ENCODE results near the gene DTHD1.

Gene DTHD1

DNA sequence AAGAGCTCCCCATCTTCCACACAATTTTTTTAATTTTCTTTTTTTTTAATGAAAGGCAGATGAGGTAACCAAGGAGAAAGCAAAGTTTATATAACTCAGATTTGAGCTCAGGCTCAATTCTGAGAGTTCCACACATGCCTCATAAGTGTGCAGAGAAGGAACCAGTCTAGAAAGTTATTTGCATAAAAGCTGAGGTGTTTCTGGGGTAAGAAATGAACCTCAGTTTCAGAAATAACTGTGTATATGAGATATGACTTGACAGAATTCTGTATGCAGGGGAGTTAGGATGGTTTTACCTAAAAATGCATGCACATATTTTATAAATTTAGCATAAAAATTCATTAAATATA lies 51.3 kb downstream of the DTHD1 start:
- no peak overlapping the region for H3K4me3 ChIP-seq
- H3K27me3 ChIP-seq: no peaks in the 10 kb centered on the region
- no peaks in the 10 kb centered on the region for H4K20me1 ChIP-seq
- peaks cover 6 to 47% (median 21%) of the 10 kb centered on the region in 10 experiments; a peak in 18 of 20 replicates for H3K4me1 ChIP-seq
- no peak overlapping the region for H3K9ac ChIP-seq
- no peak for TF ChIP-seq Cebpa-rat (IDR thresholded peaks at IDR 0.05)
- H3K4me2 ChIP-seq: peak overlapping the region in 2 of 11 experiments; percentile 12 to 43; a peak in 3 of 22 replicates
- no peaks in the 10 kb centered on the region for H3K36me3 ChIP-seq
- peaks cover 0 to 8% (median 0%) of the 10 kb centered on the region in 11 experiments; a peak in 2 of 22 replicates for H3K9me3 ChIP-seq (replicated peaks in 1 of 11)
- no peak overlapping the region for H3K27ac ChIP-seq

DNA sequence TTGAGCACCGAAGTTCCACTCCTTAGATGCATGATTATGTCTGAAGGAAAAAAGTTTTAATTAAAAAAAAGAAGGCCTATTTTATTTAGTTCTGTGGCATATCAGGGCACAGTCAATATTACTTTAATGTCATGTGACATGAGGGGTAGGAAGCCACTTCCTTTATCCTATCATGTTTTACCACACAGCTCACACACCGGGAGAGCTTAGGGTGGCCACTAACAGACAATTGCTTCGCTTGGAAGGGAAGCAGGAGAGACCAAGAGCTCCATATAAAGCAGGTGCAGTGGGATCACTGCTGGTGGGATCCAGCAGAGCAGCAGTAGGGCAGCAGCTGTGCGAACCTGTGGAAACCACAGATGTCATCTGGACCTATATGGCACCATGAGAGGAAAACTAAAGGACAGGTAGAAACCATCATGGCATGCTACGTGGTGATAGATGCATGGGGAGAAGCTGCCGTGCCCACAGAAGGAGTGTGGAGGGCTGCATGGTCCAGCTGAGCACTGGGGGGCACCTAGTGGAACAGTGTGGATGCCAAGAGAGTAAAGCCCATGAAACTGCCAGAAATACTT lies 52.0 kb downstream of the DTHD1 start:
- Histone ChIP-seq H3K4me3 (no peak overlapping the region), H3K27me3 (no peaks in the 10 kb centered on the region), H4K20me1 (no peaks in the 10 kb centered on the region), H3K4me1 (peaks cover 6 to 47% (median 24%) of the 10 kb centered on the region in 10 experiments; a peak in 18 of 20 replicates), H3K9me3 (replicated peaks in 1 of 11) (peaks cover 0 to 8% (median 0%) of the 10 kb centered on the region in 11 experiments; a peak in 2 of 22 replicates), H3K4me2 (peak overlapping the region; percentile 2 to 59 (median 29); a peak in 15 of 22 replicates), H3K9ac (no peak overlapping the region), H3K27ac (no peak overlapping the region), H3K36me3 (no peaks in the 10 kb centered on the region)
- no peak for TF ChIP-seq Cebpa-rat (IDR thresholded peaks at IDR 0.05)

DNA sequence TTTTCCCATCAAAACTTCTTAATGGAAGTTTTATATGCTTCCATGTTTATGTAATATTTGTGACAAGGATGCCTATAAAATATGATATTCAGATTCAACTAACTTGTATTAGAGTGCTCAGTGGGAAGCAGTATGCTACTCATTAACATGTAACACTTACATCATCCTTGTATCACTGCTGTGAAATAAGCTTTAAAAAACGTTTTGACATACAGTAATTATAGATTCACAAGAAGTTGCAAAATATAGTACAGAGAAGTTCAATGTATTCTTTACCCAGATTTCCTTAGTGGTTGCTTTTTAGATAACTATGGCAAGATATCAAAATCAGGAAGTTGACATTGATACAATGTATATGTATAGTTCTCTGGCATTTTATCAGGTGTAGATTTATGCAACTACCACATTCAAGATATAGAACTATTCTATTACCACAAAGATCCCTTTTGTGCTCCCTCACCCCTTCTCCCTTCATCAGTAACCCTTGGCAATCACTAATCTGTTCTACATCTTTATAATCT lies 56.3 kb downstream of the DTHD1 start:
- TF ChIP-seq Cebpa-rat (IDR thresholded peaks at IDR 0.05): no peak
- no peaks in the 10 kb centered on the region for H3K36me3 ChIP-seq
- H3K4me1 ChIP-seq: peaks cover 6 to 34% (median 25%) of the 10 kb centered on the region in 10 experiments; a peak in 18 of 20 replicates
- H3K4me3 ChIP-seq: no peak overlapping the region
- H3K27me3 ChIP-seq: no peaks in the 10 kb centered on the region
- no peaks in the 10 kb centered on the region for H4K20me1 ChIP-seq
- H3K9ac ChIP-seq: no peak overlapping the region
- H3K4me2 ChIP-seq: peak overlapping the region in 7 of 11 experiments; percentile 16 to 72 (median 58); a peak in 10 of 22 replicates
- 0 out of 22 replicates have a peak, but pooled peaks cover 0 to 2% (median 0%) of the 10 kb centered on the region in 11 experiments for H3K9me3 ChIP-seq (replicated peaks in 1 of 11)
- peak overlapping the region in 1 of 11 experiments; percentile 1; a peak in 1 of 22 replicates for H3K27ac ChIP-seq

DNA sequence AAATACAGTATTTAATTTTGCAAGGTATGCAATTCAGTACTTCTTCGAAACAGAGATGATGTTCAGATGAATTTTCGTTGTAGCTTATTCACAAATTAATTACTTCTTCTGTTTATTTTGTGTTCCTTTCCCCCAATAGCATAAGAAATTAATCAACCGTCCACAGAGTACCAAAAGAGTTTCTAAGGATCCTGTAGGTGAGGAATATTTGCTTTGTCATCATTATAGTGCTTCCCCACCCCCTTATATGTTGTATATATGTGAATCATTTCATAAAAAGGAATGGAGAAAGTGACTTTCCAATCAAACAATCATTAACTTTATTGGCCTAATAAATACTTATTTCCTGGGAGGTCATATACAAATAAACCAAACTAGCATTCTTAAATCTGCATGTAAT lies 57.6 kb downstream of the DTHD1 start:
- Histone ChIP-seq H4K20me1 (no peaks in the 10 kb centered on the region), H3K9ac (no peak overlapping the region), H3K27ac (no peak overlapping the region), H3K4me2 (peak overlapping the region in 1 of 11 experiments; percentile 58; a peak in 1 of 22 replicates), H3K4me1 (peaks cover 8 to 36% (median 28%) of the 10 kb centered on the region in 10 experiments), H3K4me3 (no peak overlapping the region), H3K27me3 (no peaks in the 10 kb centered on the region), H3K9me3 (replicated peaks in 1 of 11) (0 out of 22 replicates have a peak, but pooled peaks cover 0 to 2% (median 0%) of the 10 kb centered on the region in 11 experiments), H3K36me3 (no peaks in the 10 kb centered on the region)
- TF ChIP-seq Cebpa-rat (IDR thresholded peaks at IDR 0.05): no peak

DNA sequence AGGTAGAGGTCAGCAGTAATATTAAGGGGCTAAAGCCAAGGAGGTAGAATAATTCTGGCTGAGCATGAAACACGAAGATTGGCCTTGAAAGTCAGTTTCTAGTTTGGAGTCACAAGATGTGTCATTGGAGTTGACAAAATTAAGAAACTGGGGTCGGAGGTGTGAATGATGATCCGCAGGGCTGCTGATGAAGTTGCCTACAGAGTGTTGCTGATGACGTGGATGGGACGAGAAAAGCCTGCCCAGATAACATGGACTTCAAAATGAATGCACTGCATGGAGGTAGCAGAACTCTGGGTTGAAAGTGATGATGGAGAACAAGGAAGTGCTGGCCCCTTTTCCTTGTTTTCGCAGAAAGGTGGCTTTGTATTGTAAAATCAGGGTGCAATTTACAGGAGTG lies 60.5 kb downstream of the DTHD1 start:
- Histone ChIP-seq H3K27me3 (no peaks in the 10 kb centered on the region), H3K36me3 (no peaks in the 10 kb centered on the region), H3K9me3 (replicated peaks in 1 of 11) (0 out of 22 replicates have a peak, but pooled peaks cover 0 to 2% (median 0%) of the 10 kb centered on the region in 11 experiments), H3K27ac (no peak overlapping the region), H3K4me2 (no peak overlapping the region), H3K9ac (no peak overlapping the region), H3K4me3 (no peak overlapping the region), H3K4me1 (peaks cover 9 to 38% (median 29%) of the 10 kb centered on the region in 10 experiments), H4K20me1 (no peaks in the 10 kb centered on the region)
- no peak for TF ChIP-seq Cebpa-rat (IDR thresholded peaks at IDR 0.05)

DNA sequence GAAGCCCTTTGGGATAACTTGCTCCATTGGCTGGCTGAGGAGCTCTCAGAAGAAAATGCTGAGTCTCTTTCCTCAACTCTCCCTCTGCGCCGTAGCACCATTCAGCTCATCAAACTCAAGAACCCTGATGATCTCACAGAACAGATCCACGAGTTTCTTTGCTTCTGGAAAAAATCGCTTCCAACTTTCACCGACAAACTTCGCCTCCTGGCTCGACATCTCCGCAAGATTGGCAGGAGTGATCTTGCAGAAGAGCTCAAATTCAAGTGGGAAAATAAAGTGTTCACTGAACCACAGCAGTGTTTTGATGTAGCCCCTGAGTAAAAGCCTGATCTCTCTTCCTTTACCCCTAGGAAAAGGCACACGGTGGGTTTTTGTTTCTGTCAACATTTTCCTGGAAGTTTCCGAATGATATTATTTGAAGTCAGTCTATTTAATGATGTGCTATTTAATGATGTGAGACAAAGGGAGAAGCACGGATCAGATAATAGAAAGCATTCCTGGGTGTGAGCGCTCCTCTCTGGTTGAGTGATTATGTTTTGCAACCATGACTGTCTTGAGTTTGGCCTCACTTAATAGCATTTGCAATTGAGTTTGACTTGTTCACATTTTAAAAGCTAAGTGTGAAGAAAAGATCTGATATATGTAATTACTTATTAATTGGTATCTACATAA lies 62.2 kb downstream of the DTHD1 start:
- no peaks in the 10 kb centered on the region for H4K20me1 ChIP-seq
- H3K9me3 ChIP-seq (replicated peaks in 1 of 11): 0 out of 22 replicates have a peak, but pooled peaks cover 0 to 2% (median 0%) of the 10 kb centered on the region in 11 experiments
- TF ChIP-seq Cebpa-rat (IDR thresholded peaks at IDR 0.05): no peak
- H3K9ac ChIP-seq: no peak overlapping the region; a peak in 1 of 22 replicates
- no peaks in the 10 kb centered on the region for H3K36me3 ChIP-seq
- H3K27me3 ChIP-seq: no peaks in the 10 kb centered on the region
- peaks cover 17 to 31% (median 22%) of the 10 kb centered on the region in 10 experiments for H3K4me1 ChIP-seq
- peak overlapping the region in 10 of 11 experiments; percentile 2 to 63 (median 40); a peak in 19 of 22 replicates for H3K4me2 ChIP-seq
- peak overlapping the region in 8 of 11 experiments; percentile 28 to 63 (median 40); a peak in 14 of 22 replicates for H3K27ac ChIP-seq
- no peak overlapping the region for H3K4me3 ChIP-seq

DNA sequence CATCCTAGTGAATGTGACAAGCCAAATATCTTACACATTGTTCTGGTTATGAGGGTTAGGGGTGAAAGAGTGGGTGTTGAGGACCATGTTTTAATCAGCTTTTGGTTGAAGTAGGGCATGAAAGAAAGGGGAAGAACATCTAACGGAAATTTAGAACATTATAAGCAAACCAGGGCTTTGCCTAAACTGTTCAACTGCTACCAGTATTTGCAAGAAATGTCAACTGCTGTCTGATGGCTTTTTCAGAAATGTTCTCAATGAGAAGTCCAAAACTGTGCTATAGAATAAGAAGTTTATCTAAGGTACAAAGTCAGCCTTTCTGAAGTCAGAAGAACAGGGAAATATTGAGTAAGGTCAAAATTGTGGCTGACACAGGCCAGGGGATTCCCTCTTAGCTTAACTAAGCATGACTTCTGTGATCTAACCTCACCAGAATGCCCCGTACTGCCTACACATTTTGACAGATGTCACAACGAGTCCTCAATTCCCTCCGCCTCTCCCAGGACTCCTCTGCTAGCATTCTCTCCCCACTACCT lies 67.1 kb downstream of the DTHD1 start:
- Histone ChIP-seq H3K9me3 (replicated peaks in 1 of 11) (no peaks in the 10 kb centered on the region), H3K4me3 (no peak overlapping the region), H4K20me1 (no peaks in the 10 kb centered on the region), H3K4me2 (peak overlapping the region; percentile 25 to 67 (median 59)), H3K27me3 (no peaks in the 10 kb centered on the region), H3K27ac (peak overlapping the region; percentile 11 to 70 (median 49); a peak in 19 of 22 replicates), H3K4me1 (peaks cover 35 to 52% (median 48%) of the 10 kb centered on the region in 10 experiments), H3K9ac (peak overlapping the region in 3 of 11 experiments; percentile 1 to 25 (median 3); a peak in 3 of 22 replicates), H3K36me3 (no peaks in the 10 kb centered on the region)
- no peak for TF ChIP-seq Cebpa-rat (IDR thresholded peaks at IDR 0.05)

DNA sequence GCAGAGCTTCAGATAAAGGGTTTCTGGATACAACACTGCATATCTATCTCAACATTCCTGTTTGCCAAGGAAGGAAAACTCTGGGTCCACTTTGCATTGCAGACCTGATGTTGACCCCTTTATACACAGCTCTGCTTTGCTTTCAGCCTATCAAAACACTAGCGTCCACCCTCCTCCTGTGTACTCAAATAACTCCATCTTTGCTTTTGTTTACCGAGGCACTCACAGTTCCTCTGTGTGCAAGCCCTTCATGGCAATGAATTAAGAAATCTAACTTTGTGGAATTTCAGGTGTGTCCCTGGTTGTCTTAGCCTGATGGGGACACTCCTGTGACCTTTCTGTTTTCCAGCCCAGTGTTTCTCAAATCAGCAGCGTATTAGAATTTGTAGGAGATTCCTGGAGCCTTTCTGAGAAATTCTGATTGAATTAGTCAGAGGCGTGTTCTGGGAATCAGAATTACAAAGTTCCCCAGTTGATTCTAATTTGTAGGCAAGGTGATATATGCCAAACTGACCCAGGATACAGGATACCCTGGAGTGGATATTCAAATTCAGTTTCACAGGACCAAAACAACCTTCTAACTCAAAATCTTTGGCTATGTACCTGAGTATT lies 68.6 kb downstream of the DTHD1 start:
- no peak for TF ChIP-seq Cebpa-rat (IDR thresholded peaks at IDR 0.05)
- no peaks in the 10 kb centered on the region for H4K20me1 ChIP-seq
- no peak overlapping the region for H3K9ac ChIP-seq
- H3K9me3 ChIP-seq (replicated peaks in 1 of 11): no peaks in the 10 kb centered on the region
- H3K27me3 ChIP-seq: no peaks in the 10 kb centered on the region
- H3K4me3 ChIP-seq: no peak overlapping the region
- H3K36me3 ChIP-seq: no peaks in the 10 kb centered on the region
- peak overlapping the region in 9 of 11 experiments; percentile 4 to 67 (median 63); a peak in 11 of 22 replicates for H3K4me2 ChIP-seq
- peak overlapping the region; percentile 1 to 70 (median 43); a peak in 8 of 22 replicates for H3K27ac ChIP-seq
- peaks cover 32 to 48% (median 40%) of the 10 kb centered on the region in 10 experiments for H3K4me1 ChIP-seq

Measured in BLaER1 treated with 17β-estradiol and CSF1 and Interleukin-3, amounts not matched to agents 10 nM and 100 nM (cell line).